ENCODE results near the gene PRRT3. TPM values are rescaled to one million over a fixed set of nuclear protein-coding genes. Genes with fewer than 3 reads are reported as not detected.

PRRT3 gene
- 1.6 TPM for total RNA-seq
- long read RNA-seq, partial matches to known transcripts: 4 of 16 reads
- long read RNA-seq, other reads (novel, unspliced or antisense): 12 of 16 reads

- DNase-seq (ENCODE audit: low spot score): peak; percentile 89
These were observed at the start of gene PRRT3 for GRCh38 chr3:9951962-9952805. Gene PRRT3 (minus strand): TSS chr3:9952408. CDS start chr3:9950115, 2,293 bp downstream.

GRCh38 chr3:10000686-10001085 is 48.5 kb upstream of the PRRT3 start:
- DNase-seq (ENCODE audit: low spot score): peak; percentile 57

- DNase-seq (ENCODE audit: low spot score): peak; percentile 30
These were observed 42.1 kb upstream of the PRRT3 start for GRCh38 chr3:9994086-9994844.

- DNase-seq (ENCODE audit: low spot score): no peak
These were observed 34.1 kb upstream of the PRRT3 start for GRCh38 chr3:9986230-9986725.

- peak; percentile 14 for DNase-seq (ENCODE audit: low spot score)
These were observed 28.0 kb upstream of the PRRT3 start for GRCh38 chr3:9980251-9980650.

DNA sequence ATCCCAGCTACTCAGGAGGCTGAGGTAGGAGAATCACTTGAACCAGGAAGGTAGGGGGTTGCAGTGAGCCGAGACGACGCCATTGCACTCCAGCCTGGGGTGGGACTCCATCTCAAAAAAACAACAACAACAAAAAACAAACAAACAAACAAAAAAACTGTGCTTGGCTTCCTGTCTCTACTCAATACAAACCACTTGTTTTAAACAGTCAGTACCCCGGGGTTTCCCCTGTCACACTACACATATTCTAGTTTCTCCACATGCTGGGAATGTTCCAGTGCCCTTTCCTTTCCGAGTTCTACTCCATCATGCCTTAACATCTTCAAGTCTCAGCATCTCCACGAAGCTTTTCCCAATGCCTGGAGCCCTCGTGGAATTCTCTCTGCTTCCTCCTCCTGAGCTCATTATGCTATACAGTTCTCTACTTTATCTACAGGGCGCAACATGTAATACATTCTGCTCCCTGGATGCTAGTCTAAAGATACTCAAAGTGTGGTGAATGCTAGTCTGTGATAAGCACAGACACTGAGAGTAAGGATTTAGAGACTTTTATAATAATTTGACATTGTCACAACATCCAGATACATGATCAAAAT is 26.6 kb upstream of the PRRT3 start:
- no peak for DNase-seq (ENCODE audit: low spot score)

DNA sequence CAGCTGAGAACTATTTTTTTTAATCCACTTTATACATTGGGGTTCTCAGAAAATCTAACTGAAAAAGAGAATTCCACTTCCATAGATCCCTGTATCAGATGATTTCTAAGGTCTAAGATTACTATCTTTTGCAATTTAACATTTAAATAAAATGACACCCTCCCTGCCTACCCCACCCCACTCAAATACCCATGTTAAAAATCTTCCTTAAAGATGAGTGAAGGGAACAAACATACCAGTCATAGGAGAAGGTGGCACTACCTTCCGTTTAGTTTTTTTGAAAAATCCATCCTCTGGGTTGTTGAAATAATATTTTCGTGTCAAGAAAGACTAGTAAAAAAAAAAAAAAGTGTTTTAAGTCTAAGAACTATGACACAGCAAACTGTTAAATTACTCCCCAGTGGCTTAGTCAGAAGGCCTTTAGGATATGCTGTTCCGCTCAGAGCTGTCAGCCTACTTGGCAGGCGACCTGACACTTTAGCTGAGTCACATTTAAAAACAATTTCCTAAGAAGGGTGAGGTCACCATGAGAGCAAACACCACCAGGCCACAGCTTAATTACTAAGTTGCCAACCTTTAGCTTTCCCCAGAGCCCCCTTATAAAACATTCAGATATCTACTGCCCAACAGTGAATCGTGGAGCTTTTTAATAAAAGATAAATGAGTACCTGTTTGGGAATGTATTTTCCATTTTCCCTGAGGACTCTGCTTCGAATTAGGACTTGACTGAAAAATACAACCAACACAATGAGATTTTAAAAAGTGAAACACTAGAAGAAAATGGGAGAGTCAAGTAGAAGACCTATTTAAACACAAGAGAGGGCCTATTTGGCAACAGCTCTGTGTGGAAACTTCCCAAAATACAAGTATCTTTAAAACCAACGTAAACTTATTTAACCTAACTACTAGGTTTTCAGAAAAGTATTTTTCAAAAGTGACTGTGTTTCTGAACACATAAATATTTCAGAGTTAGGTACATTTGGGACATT is 24.8 kb upstream of the PRRT3 start:
- DNase-seq (ENCODE audit: low spot score): no peak

DNA sequence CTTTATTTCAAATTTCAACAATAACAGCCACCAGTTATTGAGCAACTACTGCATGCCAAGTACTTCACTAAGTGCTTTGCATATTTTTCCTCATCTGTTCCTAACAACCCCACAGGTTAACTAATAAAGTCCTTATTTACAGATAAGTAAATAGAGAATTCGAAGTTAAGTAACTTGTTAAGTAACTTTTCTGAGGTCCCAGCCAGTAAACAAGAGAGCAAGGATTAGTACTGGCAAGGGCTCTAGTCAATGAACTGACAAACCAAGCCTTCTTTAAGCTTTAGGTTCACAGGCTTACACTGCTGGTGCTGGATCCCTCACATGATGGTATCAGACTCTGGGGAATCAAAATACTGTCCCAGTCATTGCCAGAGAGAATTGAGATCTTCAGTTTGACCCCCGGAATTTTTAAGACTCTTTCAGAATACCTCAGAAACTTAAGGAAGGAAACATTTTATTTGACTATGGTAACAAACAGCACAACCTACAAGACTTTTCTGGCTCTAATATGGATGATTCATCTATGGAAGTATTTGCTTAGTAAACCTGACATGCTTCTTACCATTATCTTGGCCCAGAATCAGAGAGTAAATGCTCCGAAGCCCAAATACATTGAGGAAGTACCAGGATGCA is 17.9 kb upstream of the PRRT3 start:
- DNase-seq (ENCODE audit: low spot score): no peak

DNA sequence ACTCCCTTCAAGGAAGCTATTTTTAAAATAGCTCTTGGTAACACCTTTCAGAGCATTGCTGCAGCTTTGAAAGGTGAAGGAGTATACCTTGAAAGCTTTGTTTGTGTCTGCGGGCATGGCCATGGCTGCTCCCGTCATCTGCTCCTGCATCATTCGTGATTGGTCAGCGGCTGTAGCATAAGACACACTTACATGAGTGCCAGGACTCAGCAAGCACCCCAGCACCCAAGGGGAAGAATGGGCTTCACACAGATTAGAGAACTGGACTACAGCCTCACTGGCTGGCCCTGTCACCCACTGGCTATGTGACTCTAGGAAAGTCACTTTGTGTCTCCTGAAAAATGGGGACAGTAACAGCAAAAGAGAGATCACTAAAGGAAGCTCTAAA is 17.4 kb upstream of the PRRT3 start:
- peak; percentile 26 for DNase-seq (ENCODE audit: low spot score)

DNA sequence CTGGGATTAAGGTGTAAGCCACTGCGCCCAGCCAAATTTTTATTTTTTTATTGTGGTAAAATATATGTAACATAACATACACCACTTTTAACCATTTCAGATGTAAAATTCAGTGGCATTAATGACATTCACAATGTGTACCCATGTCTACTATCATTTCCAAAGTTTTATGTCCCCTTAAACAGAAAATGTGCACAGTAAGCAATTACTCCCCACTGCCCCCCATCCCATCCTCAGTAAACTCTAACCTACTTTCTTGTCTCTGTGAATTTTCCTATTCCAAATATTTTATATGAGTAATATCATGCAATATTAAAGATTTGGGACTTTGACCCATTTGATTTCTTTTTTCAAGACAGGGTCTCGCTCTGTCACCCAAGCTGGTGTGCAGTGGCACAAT is 14.6 kb upstream of the PRRT3 start:
- DNase-seq (ENCODE audit: low spot score): no peak

DNA sequence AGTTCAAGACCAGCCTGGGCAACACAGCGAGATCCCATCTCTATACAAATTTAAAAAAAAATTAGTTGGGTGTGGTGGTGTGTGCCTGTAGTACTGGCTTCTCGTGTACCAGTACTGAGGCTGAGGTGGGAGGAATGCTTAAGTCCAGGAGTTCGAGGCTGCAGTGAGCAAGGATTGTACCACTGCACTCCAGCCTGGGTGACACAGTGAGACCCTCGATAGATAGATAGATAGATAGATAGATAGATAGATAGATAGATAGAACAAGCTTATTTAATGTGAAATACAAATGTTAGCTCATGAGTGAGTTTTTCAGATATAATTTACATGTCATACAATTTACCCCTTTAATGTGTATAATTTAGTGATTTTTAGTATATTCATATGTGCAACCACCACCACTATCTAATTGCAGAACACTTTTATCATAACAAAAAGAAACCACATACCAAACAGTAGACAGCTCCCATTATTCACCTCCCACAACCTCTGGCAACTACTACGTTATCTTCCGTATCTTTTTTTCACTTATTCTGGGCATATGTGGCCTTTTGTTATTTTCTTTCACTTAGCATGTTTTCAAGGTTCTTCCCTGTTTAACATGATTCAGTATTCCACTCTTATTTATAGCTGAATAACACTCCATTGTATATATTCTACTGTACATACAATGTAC is 13.1 kb upstream of the PRRT3 start:
- DNase-seq (ENCODE audit: low spot score): peak; percentile 22

DNA sequence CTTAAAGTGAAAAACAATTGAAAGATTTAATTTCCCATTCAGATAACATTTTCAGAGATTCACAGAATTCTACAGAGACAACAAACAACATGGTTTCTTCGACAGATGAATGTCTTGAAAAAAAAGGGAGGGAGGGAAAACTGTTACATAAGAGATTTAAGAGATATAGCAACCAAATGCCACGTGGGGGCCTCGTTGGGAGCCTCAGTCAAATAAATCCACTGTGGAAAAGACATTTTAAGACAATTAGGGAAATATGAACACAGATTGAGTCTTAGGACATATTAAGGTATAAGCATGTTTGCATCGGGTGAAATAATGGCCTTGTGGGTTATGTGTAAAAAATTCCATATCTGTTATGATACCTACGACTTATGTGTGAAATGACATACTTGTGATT is 5.0 kb upstream of the PRRT3 start:
- no peak for DNase-seq (ENCODE audit: low spot score)

GRCh38 chr3:9955611-9956352 is 3.6 kb upstream of the PRRT3 start:
- DNase-seq (ENCODE audit: low spot score): peak; percentile 39

- DNase-seq (ENCODE audit: low spot score): peak; percentile 73
These were observed 2.9 kb upstream of the PRRT3 start for GRCh38 chr3:9955067-9955502.

- DNase-seq (ENCODE audit: low spot score): peak; percentile 87
These were observed 628 bp downstream of the PRRT3 start for GRCh38 chr3:9951598-9951961.

GRCh38 chr3:9951126-9951525 is 1.1 kb downstream of the PRRT3 start:
- DNase-seq (ENCODE audit: low spot score): peak; percentile 79

GRCh38 chr3:9949626-9950025 is 2.6 kb downstream of the PRRT3 start:
- peak; percentile 83 for DNase-seq (ENCODE audit: low spot score)

DNA sequence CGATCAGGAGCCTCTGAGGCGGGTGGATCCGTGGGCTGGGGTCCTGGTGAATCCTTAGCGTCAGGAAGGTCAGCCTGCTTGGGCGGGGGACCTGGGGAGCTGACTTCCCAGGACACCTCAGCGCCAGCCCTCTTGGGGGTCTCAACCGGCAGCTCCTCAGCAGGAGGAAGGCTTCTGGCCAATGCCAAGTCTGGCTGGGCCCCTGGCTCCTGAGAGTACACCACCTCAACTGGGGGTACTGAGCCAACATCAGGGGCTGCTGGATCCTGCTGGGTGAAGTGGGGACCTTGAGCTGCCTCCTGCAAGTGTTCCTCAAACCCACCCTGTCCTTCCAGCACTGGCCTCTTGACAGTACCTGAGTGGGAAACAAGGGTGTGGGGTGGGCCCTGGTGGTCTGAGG is 3.1 kb downstream of the PRRT3 start:
- peak; percentile 73 for DNase-seq (ENCODE audit: low spot score)

- DNase-seq (ENCODE audit: low spot score): no peak
These were observed 3.6 kb downstream of the PRRT3 start for GRCh38 chr3:9948586-9948985.
